ENCODE measurements around the gene TMPRSS15.

Gene TMPRSS15

GRCh38 chr21:18235545-18235944, 168.0 kb downstream of the TMPRSS15 start:
- DNase-seq = no peak

- no peak for DNase-seq
These were observed 175.4 kb downstream of the TMPRSS15 start for GRCh38 chr21:18228060-18228739.

- no peak for DNase-seq
These were observed 181.2 kb downstream of the TMPRSS15 start for GRCh38 chr21:18222346-18222745.

- no peak for DNase-seq
These were observed 183.1 kb downstream of the TMPRSS15 start for GRCh38 chr21:18220498-18220897.
